H9 (cell line): Measurements from ENCODE around the gene KCTD17. TPM values are rescaled to one million over a fixed set of nuclear protein-coding genes. Genes with fewer than 3 reads are reported as not detected.

Experiments
- DNase-seq: peaks from one replicate; pipeline ENCODE4 v3.0.0-alpha.2; 2017
- H2AFZ ChIP-seq: one replicate; pipeline ENCODE4 v1.6.1; 2013; ENCODE audit warnings: mild to moderate bottlenecking, low read length, control low read depth, moderate library complexity
- H2AK5ac ChIP-seq: 2 replicates; pipeline ENCODE4 v1.6.1; 2013; ENCODE audit warnings: low read length, control low read depth, mixed read lengths; ENCODE audit not compliant: insufficient read length
- H2BK120ac ChIP-seq: one replicate; pipeline ENCODE4 v1.6.1; 2013; ENCODE audit warnings: low read depth, mild to moderate bottlenecking, low read length, control low read depth, inconsistent platforms; ENCODE audit not compliant: poor library complexity, severe bottlenecking
- H2BK12ac ChIP-seq: 2 replicates; pipeline ENCODE4 v1.6.1; 2013; ENCODE audit warnings: low read length, control low read depth, mixed read lengths, low read depth; ENCODE audit not compliant: insufficient read length
- H2BK15ac ChIP-seq: 2 replicates; pipeline ENCODE4 v1.6.1; 2013; ENCODE audit warnings: low read depth, low read length, control low read depth
- H2BK20ac ChIP-seq: one replicate; pipeline ENCODE4 v1.6.1; 2013; ENCODE audit warnings: low read depth, mild to moderate bottlenecking, low read length, control low read depth, inconsistent platforms; ENCODE audit not compliant: poor library complexity, severe bottlenecking
- H2BK5ac ChIP-seq: 2 replicates; pipeline ENCODE4 v1.6.1; 2013; ENCODE audit warnings: low read length, control low read depth, mixed read lengths; ENCODE audit not compliant: insufficient read length
- H3K14ac ChIP-seq: 2 replicates; pipeline ENCODE4 v1.6.1; 2013; ENCODE audit warnings: low read length, control low read depth; ENCODE audit not compliant: insufficient read depth
- H3K18ac ChIP-seq: 2 replicates; pipeline ENCODE4 v1.6.1; 2013; ENCODE audit warnings: low read depth, mild to moderate bottlenecking, mixed read lengths, low read length, control low read depth; ENCODE audit not compliant: insufficient read length
- H3K23ac ChIP-seq: 2 replicates; pipeline ENCODE4 v1.6.1; 2013; ENCODE audit warnings: low read length, control low read depth, mixed read lengths, low read depth; ENCODE audit not compliant: insufficient read length
- H3K23me2 ChIP-seq: 2 replicates; pipeline ENCODE4 v1.6.1; 2013; ENCODE audit warnings: low read depth, mild to moderate bottlenecking, mixed read lengths, low read length, control low read depth; ENCODE audit not compliant: insufficient read length, poor library complexity, severe bottlenecking
- H3K27ac ChIP-seq: 2 replicates; pipeline ENCODE4 v1.5.1; 2013; ENCODE audit warnings: low read length, control low read depth, mixed read lengths, low read depth; ENCODE audit not compliant: insufficient read length
- H3K27me3 ChIP-seq: 2 replicates; pipeline ENCODE4 v1.6.1; 2013; ENCODE audit warnings: low read length, control low read depth, inconsistent platforms; ENCODE audit not compliant: insufficient read depth
- H3K4ac ChIP-seq: 2 replicates; pipeline ENCODE4 v1.6.1; 2013; ENCODE audit warnings: low read depth, mild to moderate bottlenecking, control low read depth, inconsistent platforms, low read length, moderate library complexity
- H3K4me1 ChIP-seq: 2 replicates; pipeline ENCODE4 v1.6.1; 2013; ENCODE audit warnings: low read length, control low read depth, inconsistent platforms; ENCODE audit not compliant: insufficient read depth
- H3K4me2 ChIP-seq: 2 replicates; pipeline ENCODE4 v1.6.1; 2013; ENCODE audit warnings: low read length, control low read depth, mixed read lengths; ENCODE audit not compliant: insufficient read length, insufficient read depth
- H3K56ac ChIP-seq: 2 replicates; pipeline ENCODE4 v1.6.1; 2013; ENCODE audit warnings: low read depth, mild to moderate bottlenecking, mixed read lengths, low read length, control low read depth; ENCODE audit not compliant: insufficient read length
- H3K79me1 ChIP-seq: 2 replicates; pipeline ENCODE4 v1.6.1; 2013; ENCODE audit warnings: low read depth, mild to moderate bottlenecking, moderate library complexity, low read length, control low read depth, inconsistent platforms; ENCODE audit not compliant: insufficient read depth, poor library complexity, severe bottlenecking
- H3K79me2 ChIP-seq: 2 replicates; pipeline ENCODE4 v1.6.1; 2013; ENCODE audit warnings: low read length, control low read depth, inconsistent platforms; ENCODE audit not compliant: insufficient read depth
- H3K9ac ChIP-seq: 2 replicates; pipeline ENCODE4 v1.6.1; 2013; ENCODE audit warnings: low read length, control low read depth, mixed read lengths; ENCODE audit not compliant: insufficient read length; ENCODE audit errors: extremely low read depth
- H3K9me3 ChIP-seq: one replicate; pipeline ENCODE4 v1.6.1; 2013; ENCODE audit warnings: low read depth, low read length, inconsistent platforms; ENCODE audit not compliant: control insufficient read depth
- H3T11ph ChIP-seq: one replicate; pipeline ENCODE4 v1.6.1; 2013; ENCODE audit warnings: mild to moderate bottlenecking, low read length, control low read depth, inconsistent platforms
- H4K20me1 ChIP-seq: one replicate; pipeline ENCODE4 v1.6.1; 2013; ENCODE audit not compliant: control insufficient read depth, insufficient read length, insufficient read depth
- H4K5ac ChIP-seq: 2 replicates; pipeline ENCODE4 v1.6.1; 2013; ENCODE audit warnings: low read depth, mild to moderate bottlenecking, mixed read lengths, low read length, control low read depth; ENCODE audit not compliant: insufficient read length
- H4K8ac ChIP-seq: replicated peaks from 2 replicates; pipeline ENCODE4 v1.6.1; 2013; ENCODE audit warnings: low read length, control low read depth, mixed read lengths, low read depth; ENCODE audit not compliant: insufficient read length
- H4K91ac ChIP-seq: 2 replicates; pipeline ENCODE4 v1.6.1; 2013; ENCODE audit warnings: low read depth, mild to moderate bottlenecking, moderate library complexity, mixed read lengths, low read length, control low read depth; ENCODE audit not compliant: insufficient read length
- H3K27ac Mint-ChIP-seq, 3 experiments: 2 replicates in 2 of 3; 3 replicates in 1 of 3; pipeline ENCODE4 v1.8.0; 2020 to 2021; ENCODE audit warnings: mixed read lengths in 3 of 3, mild to moderate bottlenecking in 1 of 3, moderate library complexity in 1 of 3
- H3K27me3 Mint-ChIP-seq: 2 replicates; pipeline ENCODE4 v1.8.0; 2021; ENCODE audit warnings: low read depth, mild to moderate bottlenecking, moderate library complexity, mixed read lengths
- H3K36me3 Mint-ChIP-seq, 3 experiments: 2 replicates in 2 of 3; 3 replicates in 1 of 3; pipeline ENCODE4 v1.8.0; 2020 to 2021; ENCODE audit warnings: low read depth in 3 of 3, mixed read lengths in 3 of 3; ENCODE audit not compliant: insufficient read depth in 1 of 3
- H3K4me1 Mint-ChIP-seq, 2 experiments: 2 replicates each; pipeline ENCODE4 v1.8.0; 2020; ENCODE audit warnings: mixed read lengths in 2 of 2
- H3K4me3 Mint-ChIP-seq, 2 experiments: 2 replicates in 1 of 2; 3 replicates in 1 of 2; pipeline ENCODE4 v1.8.0; 2020 to 2021; ENCODE audit warnings: mild to moderate bottlenecking in 2 of 2, mixed read lengths in 2 of 2, moderate library complexity in 1 of 2
- H3K9me3 Mint-ChIP-seq, 2 experiments: 2 replicates in 1 of 2; 3 replicates in 1 of 2; pipeline ENCODE4 v1.8.0; 2020; ENCODE audit warnings: mild to moderate bottlenecking in 2 of 2, mixed read lengths in 2 of 2, moderate library complexity in 1 of 2
- CTCF ChIP-seq: fragments of 200-600 bp; sonication (generic); conservative IDR thresholded peaks from 3 replicates; pipeline ENCODE4 v1.8.0; 2021; ENCODE audit warnings: antibody characterized with exemption, mild to moderate bottlenecking
- whole genome bisulfite sequencing: extraction: QIAGEN DNeasy Blood & Tissue Kit; methylation state at CpG from one replicate; pipeline ENCODE4 v1.1.7; 2013; ENCODE audit warnings: missing lambda C conversion rate, low lambda C conversion rate, mixed read lengths; ENCODE audit not compliant: insufficient read length; ENCODE audit errors: extremely low coverage; 5-methylcytosine and 5-hydroxymethylcytosine counted together
- total RNA-seq: library from RNA; stranded (reverse); gene quantifications from 2 replicates; pipeline ENCODE4 v1.2.1, GENCODE V29; 2021

Gene KCTD17
- total RNA-seq, 1 experiment from 2014 or later, result 34.1 TPM

GRCh38 chr22:37048133-37048532 is 3.4 kb upstream of the KCTD17 start:
- no peak overlapping the region for H2BK20ac ChIP-seq
- Mint-ChIP-seq H3K27me3 (peaks cover 37% of the 10 kb centered on the region), H3K36me3 (peaks cover 0 to under 1% (median 0%) of the 10 kb centered on the region in 3 experiments; a peak in 1 of 7 replicates), H3K9me3 (no peaks in the 10 kb centered on the region; a peak in 1 of 5 replicates), H3K4me1 (peaks cover 9 to 20% of the 10 kb centered on the region in 2 experiments), H3K4me3 (no peak overlapping the region), H3K27ac (no peak overlapping the region; a peak in 1 of 7 replicates)
- H3K27me3 ChIP-seq, result no peaks in the 10 kb centered on the region; the same call in 1 of the 2 replicates
- no peak overlapping the region for H3K23ac ChIP-seq
- H3K14ac ChIP-seq, result no peak overlapping the region
- H3K79me2 ChIP-seq, result no peaks in the 10 kb centered on the region
- H3K4ac ChIP-seq, result no peak overlapping the region
- no peak for TF ChIP-seq CTCF
- no peak overlapping the region for H2AK5ac ChIP-seq
- DNase-seq, result no peak
- H2BK12ac ChIP-seq, result no peak overlapping the region
- no peaks in the 10 kb centered on the region for H3K9me3 ChIP-seq
- no peaks in the 10 kb centered on the region for H3K4me1 ChIP-seq
- H4K20me1 ChIP-seq, result no peaks in the 10 kb centered on the region
- no peaks in the 10 kb centered on the region for H3K79me1 ChIP-seq
- H3T11ph ChIP-seq, result no peak overlapping the region
- H3K56ac ChIP-seq, result no peak overlapping the region
- H2AFZ ChIP-seq, result no peak overlapping the region
- WGBS, result no CpG with 5 or more reads among the region's 6 CpGs
- no peak overlapping the region for H2BK15ac ChIP-seq
- H4K8ac ChIP-seq, result no peak overlapping the region
- H3K9ac ChIP-seq, result no peak overlapping the region
- H3K23me2 ChIP-seq, result peaks cover 5% of the 10 kb centered on the region
- H2BK120ac ChIP-seq, result no peak overlapping the region
- H2BK5ac ChIP-seq, result no peak overlapping the region
- H4K5ac ChIP-seq, result no peak overlapping the region
- no peak overlapping the region for H3K27ac ChIP-seq
- no peak overlapping the region for H3K18ac ChIP-seq
- no peak overlapping the region for H3K4me2 ChIP-seq
- H4K91ac ChIP-seq, result no peak overlapping the region
